Neural cell (in vitro differentiated cells): ENCODE data around the gene UGT1A6.

Experiments
- CTCF ChIP-seq: fragments of 450-650 bp; IDR thresholded peaks from 2 replicates; pipeline ENCODE4 v1.5.1; 2014; ENCODE audit warnings: antibody characterized with exemption, mild to moderate bottlenecking, moderate library complexity; ENCODE audit not compliant: poor library complexity, severe bottlenecking
- EZH2 ChIP-seq: fragments of 200-600, 300-800 bp; shearing (Covaris generic), sonication (generic); IDR thresholded peaks from 2 replicates; pipeline ENCODE4 v1.6.1; 2014; ENCODE audit warnings: antibody characterized with exemption, low read length, borderline replicate concordance, mild to moderate bottlenecking; ENCODE audit not compliant: insufficient read depth, poor library complexity, severe bottlenecking
- POLR2AphosphoS5 ChIP-seq: IDR thresholded peaks from 2 replicates; pipeline ENCODE4 v1.6.1; 2012
- RAD21 ChIP-seq: fragments of 450-650 bp; conservative IDR thresholded peaks from 2 replicates; pipeline ENCODE4 v1.6.1; 2014; ENCODE audit warnings: antibody characterized with exemption, mild to moderate bottlenecking, moderate library complexity
- REST ChIP-seq: IDR thresholded peaks from 2 replicates; pipeline ENCODE4 v1.6.1; 2012; ENCODE audit warnings: borderline replicate concordance

GRCh38 chr2:233772153-233772552 lies 79.5 kb downstream of the UGT1A6 start:
- TF ChIP-seq EZH2: no peak
- TF ChIP-seq CTCF: no peak
- no peak for TF ChIP-seq POLR2AphosphoS5
- no peak for TF ChIP-seq RAD21
- TF ChIP-seq REST: no peak
